Nephron (organoid): ENCODE data around the gene OR9G4.

Experiments
- H3K27ac Mint-ChIP-seq, 3 experiments: 2 replicates each; pipeline ENCODE4 v1.8.0; 2020; ENCODE audit warnings: mixed read lengths in 3 of 3, mild to moderate bottlenecking in 2 of 3, moderate library complexity in 1 of 3
- H3K27me3 Mint-ChIP-seq: 2 replicates; pipeline ENCODE4 v1.8.0; 2021; ENCODE audit warnings: low read depth, mild to moderate bottlenecking, moderate library complexity, mixed read lengths
- H3K36me3 Mint-ChIP-seq: 2 replicates; pipeline ENCODE4 v1.8.0; 2020; ENCODE audit warnings: low read depth, mixed read lengths
- H3K4me1 Mint-ChIP-seq: 2 replicates; pipeline ENCODE4 v1.8.0; 2020; ENCODE audit warnings: mixed read lengths
- H3K4me3 Mint-ChIP-seq, 3 experiments: 2 replicates each; pipeline ENCODE4 v1.8.0; 2020; ENCODE audit warnings: mild to moderate bottlenecking in 3 of 3, mixed read lengths in 3 of 3, moderate library complexity in 2 of 3
- H3K9me3 Mint-ChIP-seq: 2 replicates; pipeline ENCODE4 v1.8.0; 2020; ENCODE audit warnings: mixed read lengths
- CTCF ChIP-seq, 3 experiments: fragments of 200-600 bp; sonication (generic); IDR thresholded peaks; one replicate each; pipeline ENCODE4 v1.5.0; 2021; ENCODE audit warnings: antibody characterized with exemption in 3 of 3; ENCODE audit not compliant: unreplicated experiment in 3 of 3

OR9G4 gene

GRCh38 chr11:56706486-56706885 is 42.0 kb downstream of the OR9G4 start:
- Mint-ChIP-seq H3K4me3 (no peak overlapping the region), H3K27ac (no peak overlapping the region), H3K9me3 (no peaks in the 10 kb centered on the region), H3K4me1 (no peaks in the 10 kb centered on the region), H3K27me3 (no peaks in the 10 kb centered on the region), H3K36me3 (no peaks in the 10 kb centered on the region)
- TF ChIP-seq CTCF (IDR thresholded peaks at IDR 0.05; ENCODE audit: unreplicated experiment in 3 of 3), result no peak

GRCh38 chr11:56705784-56706396 is 42.6 kb downstream of the OR9G4 start:
- TF ChIP-seq CTCF (IDR thresholded peaks at IDR 0.05; ENCODE audit: unreplicated experiment in 3 of 3), result no peak
- Mint-ChIP-seq H3K27ac (no peak overlapping the region), H3K4me3 (no peak overlapping the region), H3K9me3 (no peaks in the 10 kb centered on the region), H3K27me3 (no peaks in the 10 kb centered on the region), H3K4me1 (no peaks in the 10 kb centered on the region), H3K36me3 (no peaks in the 10 kb centered on the region)

- Mint-ChIP-seq H3K27me3 (no peaks in the 10 kb centered on the region), H3K4me3 (no peak overlapping the region), H3K36me3 (no peaks in the 10 kb centered on the region), H3K4me1 (no peaks in the 10 kb centered on the region), H3K9me3 (no peaks in the 10 kb centered on the region), H3K27ac (no peak overlapping the region)
- TF ChIP-seq CTCF (IDR thresholded peaks at IDR 0.05; ENCODE audit: unreplicated experiment in 3 of 3), result no peak
Observed at GRCh38 chr11:56700914-56701485, 47.5 kb downstream of the OR9G4 start.

- H3K4me1 Mint-ChIP-seq, result no peaks in the 10 kb centered on the region
- no peaks in the 10 kb centered on the region for H3K36me3 Mint-ChIP-seq
- TF ChIP-seq CTCF (IDR thresholded peaks at IDR 0.05; ENCODE audit: unreplicated experiment in 3 of 3), result no peak
- H3K27ac Mint-ChIP-seq, result no peak overlapping the region
- no peaks in the 10 kb centered on the region for H3K27me3 Mint-ChIP-seq
- H3K9me3 Mint-ChIP-seq, result no peaks in the 10 kb centered on the region
- H3K4me3 Mint-ChIP-seq, result no peak overlapping the region
Observed at GRCh38 chr11:56700242-56700913, 48.1 kb downstream of the OR9G4 start.

GRCh38 chr11:56698795-56699194 is 49.7 kb downstream of the OR9G4 start, which contains the start of gene OR9G1:
Gene OR9G1, plus strand, starts transcription at chr11:56699095. Its CDS starts 1,293 bp downstream, at chr11:56700388.
- H3K27me3 Mint-ChIP-seq, result no peaks in the 10 kb centered on the region
- no peak within 1 kb of the TSS for H3K27ac Mint-ChIP-seq
- no peak for TF ChIP-seq CTCF (IDR thresholded peaks at IDR 0.05; ENCODE audit: unreplicated experiment in 3 of 3)
- H3K36me3 Mint-ChIP-seq, result no peaks in the 10 kb centered on the region
- H3K4me3 Mint-ChIP-seq, result no peak within 1 kb of the TSS
- no peaks in the 10 kb centered on the region for H3K4me1 Mint-ChIP-seq
- H3K9me3 Mint-ChIP-seq, result no peaks in the 10 kb centered on the region
